ENCODE data around the gene ANKK1. TPM values are rescaled to one million over a fixed set of nuclear protein-coding genes. Genes with fewer than 3 reads are reported as not detected.

The ANKK1 gene
- total and polyA plus RNA-seq, 10 of the 15 experiments (the other 5 are each of a cell fraction or from before 2014, with no cell fraction given) = not detected

DNA sequence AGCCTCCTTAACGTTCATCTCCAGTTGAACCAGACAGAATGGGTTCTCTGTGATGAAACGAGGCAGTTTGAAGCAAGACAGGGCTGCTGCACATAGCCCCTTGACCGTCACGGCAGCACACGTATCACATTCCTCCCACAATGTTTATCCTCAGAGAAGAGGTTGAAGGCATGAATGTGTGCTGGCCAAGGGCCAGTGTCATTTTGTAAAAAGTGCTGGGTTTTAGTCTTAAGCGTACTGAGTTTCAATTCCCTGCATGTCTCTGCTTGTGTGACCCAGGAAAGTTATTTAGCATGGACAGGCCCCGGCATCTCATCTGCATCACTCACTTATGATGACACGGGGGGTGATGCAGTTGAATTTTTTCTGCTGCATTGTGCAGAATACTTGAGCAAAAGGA is 41.6 kb upstream of the ANKK1 start:
- Histone ChIP-seq H3K4me2 (ENCODE audit: control insufficient read depth, insufficient read depth) (no peak overlapping the region), H3K27me3 (replicated peaks in 1 of 2; ENCODE audit: control insufficient read depth in 2 of 2, insufficient read depth in 2 of 2, low read length in 1 of 2) (no peaks in the 10 kb centered on the region), H3K36me3 (ENCODE audit: control insufficient read depth in 2 of 2, insufficient read depth in 2 of 2, low read length in 1 of 2) (no peaks in the 10 kb centered on the region; a peak in 1 of 4 replicates), H3K9ac (ENCODE audit: control insufficient read depth, insufficient read depth, low read length) (no peak overlapping the region), H4K20me1 (ENCODE audit: control insufficient read depth, insufficient read depth) (no peaks in the 10 kb centered on the region), H3K79me2 (ENCODE audit: control insufficient read depth, insufficient read depth, low read length) (no peaks in the 10 kb centered on the region), H3K9me3 (replicated peaks; ENCODE audit: control insufficient read depth, insufficient read depth, low read length) (no peaks in the 10 kb centered on the region), H3K4me3 (no peak overlapping the region), H2AFZ (ENCODE audit: control insufficient read depth, low read depth, low read length) (no peak overlapping the region), H3K4me1 (ENCODE audit: control insufficient read depth, insufficient read depth, low read length) (no peaks in the 10 kb centered on the region), H3K27ac (ENCODE audit: control insufficient read depth, insufficient read depth) (no peak overlapping the region)
- intact Hi-C loops (cut with micrococcal nuclease; ENCODE audit: unreplicated experiment) (no loop called here), in situ Hi-C loops (cut with MboI) (no loop called here)
- TF ChIP-seq EZH2 (IDR thresholded peaks at IDR 0.05; ENCODE audit: borderline replicate concordance, control insufficient read depth, low read depth, low read length) (no peak), MTA2 (IDR thresholded peaks at IDR 0.05; ENCODE audit: low read depth) (no peak), SPI1 (IDR thresholded peaks at IDR 0.05; ENCODE audit: borderline replicate concordance, insufficient read depth, low read depth, low read length) (no peak), FOXK2 (IDR thresholded peaks at IDR 0.05) (no peak), CBX5 (IDR thresholded peaks at IDR 0.05; ENCODE audit: low read depth) (no peak)
- FAIRE-seq (no peak), DNase-seq (ENCODE audit: low read depth, low spot score) (no peak), ATAC-seq (no peak)
- 81% methylated on average over 8 of the region's 8 CpGs for WGBS (ENCODE audit: insufficient coverage, insufficient replicate concordance, low lambda C conversion rate, missing lambda C conversion rate)
- BruUV-seq (replicated peaks) = no TSS peak
- CTCF ChIA-PET = no interaction called here
- RAD21 ChIA-PET (ENCODE audit: unreplicated experiment) = no interaction called here
- SMC1A ChIA-PET (ENCODE audit: uncharacterized antibody, unreplicated experiment) = interaction anchor here (0.7 kb wide), 1 partner anchor 9 kb away, joined by 3 read pairs; no protein-coding TSS in a partner anchor
- POLR2A ChIA-PET = no interaction called here

DNA sequence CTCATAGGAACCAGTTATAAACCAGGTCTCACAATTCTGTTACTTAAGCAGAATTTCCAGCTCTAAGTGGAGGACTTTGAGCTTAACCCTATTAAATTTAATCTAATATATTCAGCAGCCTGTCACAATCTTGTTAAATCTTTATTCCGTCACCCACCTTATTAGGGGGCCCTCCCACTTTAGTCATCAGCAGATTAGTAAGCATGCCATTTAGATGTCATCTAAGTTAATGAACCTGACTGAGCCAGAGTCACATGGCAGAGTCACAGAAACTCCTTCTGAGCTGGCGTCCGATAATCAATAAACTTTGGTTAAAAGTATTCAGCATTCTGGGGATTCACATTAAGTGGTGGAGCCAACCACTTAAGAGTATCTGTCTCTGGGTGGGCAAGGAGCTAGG is 38.1 kb upstream of the ANKK1 start:
- ATAC-seq (no peak), DNase-seq (ENCODE audit: low read depth, low spot score) (no peak), FAIRE-seq (no peak)
- H3K4me3 ChIP-seq = no peak overlapping the region
- H3K27me3 ChIP-seq (replicated peaks in 1 of 2; ENCODE audit: control insufficient read depth in 2 of 2, insufficient read depth in 2 of 2, low read length in 1 of 2) = no peaks in the 10 kb centered on the region
- no peak overlapping the region for H2AFZ ChIP-seq (ENCODE audit: control insufficient read depth, low read depth, low read length)
- no peaks in the 10 kb centered on the region for H3K79me2 ChIP-seq (ENCODE audit: control insufficient read depth, insufficient read depth, low read length)
- RAD21 ChIA-PET (ENCODE audit: unreplicated experiment) = no interaction called here
- BruUV-seq (replicated peaks) = no TSS peak
- in situ Hi-C loops (cut with MboI) = no loop called here
- H3K9me3 ChIP-seq (replicated peaks; ENCODE audit: control insufficient read depth, insufficient read depth, low read length) = no peaks in the 10 kb centered on the region
- SMC1A ChIA-PET (ENCODE audit: uncharacterized antibody, unreplicated experiment) = no interaction called here
- POLR2A ChIA-PET = no interaction called here
- H3K4me2 ChIP-seq (ENCODE audit: control insufficient read depth, insufficient read depth) = no peak overlapping the region
- H3K9ac ChIP-seq (ENCODE audit: control insufficient read depth, insufficient read depth, low read length) = no peak overlapping the region
- no peaks in the 10 kb centered on the region for H3K4me1 ChIP-seq (ENCODE audit: control insufficient read depth, insufficient read depth, low read length)
- intact Hi-C loops (cut with micrococcal nuclease; ENCODE audit: unreplicated experiment) = no loop called here
- H3K36me3 ChIP-seq (ENCODE audit: control insufficient read depth in 2 of 2, insufficient read depth in 2 of 2, low read length in 1 of 2) = no peaks in the 10 kb centered on the region
- 98% methylated on average over 3 of the region's 3 CpGs for whole genome bisulfite sequencing (ENCODE audit: insufficient coverage, insufficient replicate concordance, low lambda C conversion rate, missing lambda C conversion rate)
- H4K20me1 ChIP-seq (ENCODE audit: control insufficient read depth, insufficient read depth) = no peaks in the 10 kb centered on the region
- CTCF ChIA-PET = interaction anchor here (1.6 kb wide), 1 partner anchor 183 kb away, joined by 3 read pairs; no protein-coding TSS in a partner anchor
- H3K27ac ChIP-seq (ENCODE audit: control insufficient read depth, insufficient read depth) = no peak overlapping the region
- TF ChIP-seq, protein P1, sequence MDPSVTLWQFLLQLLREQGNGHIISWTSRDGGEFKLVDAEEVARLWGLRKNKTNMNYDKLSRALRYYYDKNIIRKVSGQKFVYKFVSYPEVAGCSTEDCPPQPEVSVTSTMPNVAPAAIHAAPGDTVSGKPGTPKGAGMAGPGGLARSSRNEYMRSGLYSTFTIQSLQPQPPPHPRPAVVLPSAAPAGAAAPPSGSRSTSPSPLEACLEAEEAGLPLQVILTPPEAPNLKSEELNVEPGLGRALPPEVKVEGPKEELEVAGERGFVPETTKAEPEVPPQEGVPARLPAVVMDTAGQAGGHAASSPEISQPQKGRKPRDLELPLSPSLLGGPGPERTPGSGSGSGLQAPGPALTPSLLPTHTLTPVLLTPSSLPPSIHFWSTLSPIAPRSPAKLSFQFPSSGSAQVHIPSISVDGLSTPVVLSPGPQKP (IDR thresholded peaks at IDR 0.05; ENCODE audit: low read depth, low read length) = no peak
- TF ChIP-seq IRF5 (IDR thresholded peaks at IDR 0.05; ENCODE audit: borderline replicate concordance) = no peak
- TF ChIP-seq, protein P2, sequence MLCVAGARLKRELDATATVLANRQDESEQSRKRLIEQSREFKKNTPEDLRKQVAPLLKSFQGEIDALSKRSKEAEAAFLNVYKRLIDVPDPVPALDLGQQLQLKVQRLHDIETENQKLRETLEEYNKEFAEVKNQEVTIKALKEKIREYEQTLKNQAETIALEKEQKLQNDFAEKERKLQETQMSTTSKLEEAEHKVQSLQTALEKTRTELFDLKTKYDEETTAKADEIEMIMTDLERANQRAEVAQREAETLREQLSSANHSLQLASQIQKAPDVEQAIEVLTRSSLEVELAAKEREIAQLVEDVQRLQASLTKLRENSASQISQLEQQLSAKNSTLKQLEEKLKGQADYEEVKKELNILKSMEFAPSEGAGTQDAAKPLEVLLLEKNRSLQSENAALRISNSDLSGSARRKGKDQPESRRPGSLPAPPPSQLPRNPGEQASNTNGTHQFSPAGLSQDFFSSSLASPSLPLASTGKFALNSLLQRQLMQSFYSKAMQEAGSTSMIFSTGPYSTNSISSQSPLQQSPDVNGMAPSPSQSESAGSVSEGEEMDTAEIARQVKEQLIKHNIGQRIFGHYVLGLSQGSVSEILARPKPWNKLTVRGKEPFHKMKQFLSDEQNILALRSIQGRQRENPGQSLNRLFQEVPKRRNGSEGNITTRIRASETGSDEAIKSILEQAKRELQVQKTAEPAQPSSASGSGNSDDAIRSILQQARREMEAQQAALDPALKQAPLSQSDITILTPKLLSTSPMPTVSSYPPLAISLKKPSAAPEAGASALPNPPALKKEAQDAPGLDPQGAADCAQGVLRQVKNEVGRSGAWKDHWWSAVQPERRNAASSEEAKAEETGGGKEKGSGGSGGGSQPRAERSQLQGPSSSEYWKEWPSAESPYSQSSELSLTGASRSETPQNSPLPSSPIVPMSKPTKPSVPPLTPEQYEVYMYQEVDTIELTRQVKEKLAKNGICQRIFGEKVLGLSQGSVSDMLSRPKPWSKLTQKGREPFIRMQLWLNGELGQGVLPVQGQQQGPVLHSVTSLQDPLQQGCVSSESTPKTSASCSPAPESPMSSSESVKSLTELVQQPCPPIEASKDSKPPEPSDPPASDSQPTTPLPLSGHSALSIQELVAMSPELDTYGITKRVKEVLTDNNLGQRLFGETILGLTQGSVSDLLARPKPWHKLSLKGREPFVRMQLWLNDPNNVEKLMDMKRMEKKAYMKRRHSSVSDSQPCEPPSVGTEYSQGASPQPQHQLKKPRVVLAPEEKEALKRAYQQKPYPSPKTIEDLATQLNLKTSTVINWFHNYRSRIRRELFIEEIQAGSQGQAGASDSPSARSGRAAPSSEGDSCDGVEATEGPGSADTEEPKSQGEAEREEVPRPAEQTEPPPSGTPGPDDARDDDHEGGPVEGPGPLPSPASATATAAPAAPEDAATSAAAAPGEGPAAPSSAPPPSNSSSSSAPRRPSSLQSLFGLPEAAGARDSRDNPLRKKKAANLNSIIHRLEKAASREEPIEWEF (IDR thresholded peaks at IDR 0.05; ENCODE audit: insufficient replicate concordance, low read depth, low read length) = no peak
- TF ChIP-seq WRNIP1 (IDR thresholded peaks at IDR 0.05; ENCODE audit: borderline replicate concordance, low read depth, low read length) = no peak

Measured in GM12878 (cell line).